Esophagus squamous epithelium (tissue), 5 donors: Measurements from ENCODE around the gene ABCC1. TPM values are rescaled to one million over a fixed set of nuclear protein-coding genes. Genes with fewer than 3 reads are reported as not detected.

Experiments used
- DNase-seq: peaks from one replicate; lab custom pipeline; 2025; lab: John Stamatoyannopoulos, UW
- H3K27ac ChIP-seq, 4 donors: fragments of 200-600 bp; sonication (generic); one replicate each; pipeline ENCODE4 v1.5.1; 2016 to 2019; ENCODE audit warnings: mild to moderate bottlenecking in 1 of 4
- H3K27me3 ChIP-seq, 4 donors: fragments of 200-600 bp; sonication (generic); 1 replicate in 3 of 4; 2 replicates in 1 of 4; pipeline versions ENCODE4 v1.5.1 to v1.6.0; 2017 to 2021; ENCODE audit warnings: antibody characterized with exemption in 1 of 4
- H3K36me3 ChIP-seq, 3 donors: fragments of 200-600 bp; sonication (generic); one replicate each; pipeline ENCODE4 v1.5.1; 2016 to 2019
- H3K4me1 ChIP-seq, 3 donors: fragments of 200-600 bp; sonication (generic); one replicate each; pipeline ENCODE4 v1.5.1; 2017 to 2019
- H3K4me3 ChIP-seq, 4 donors: fragments of 200-600 bp; sonication (generic); 1 replicate in 3 of 4; 2 replicates in 1 of 4; pipeline ENCODE4 v1.5.1; 2016 to 2019; ENCODE audit warnings: mild to moderate bottlenecking in 2 of 4, moderate library complexity in 1 of 4
- H3K9me3 ChIP-seq, 3 donors: fragments of 200-600 bp; sonication (generic); one replicate each; pipeline ENCODE4 v1.5.1; 2016 to 2019
- POLR2A ChIP-seq, 4 donors: fragments of 450-650 bp; IDR thresholded peaks; one replicate each; pipeline ENCODE4 v1.6.1; 2017; ENCODE audit warnings: antibody characterized with exemption in 4 of 4, mild to moderate bottlenecking in 4 of 4, moderate library complexity in 3 of 4
- WGBS, 2 donors: methylation state at CpG; one replicate each; pipeline ENCODE4 v1.1.5; 2018; 5-methylcytosine and 5-hydroxymethylcytosine counted together
- intact Hi-C: fragments of 100-400 bp; cut with DNase I; formaldehyde crosslinking; loops from one replicate; pipeline ENCODE4 v1.15.0; 2022
- total RNA-seq, 4 donors: library from RNA; depleted of rRNA; stranded (reverse); fragments of >200 nt; gene quantifications; one replicate each; pipeline ENCODE4 v1.1.0, GENCODE V29; 2016
- TF ChIP-seq, protein P1 (sequence below), 6 experiments: fragments of 450-650 bp in 4 of 6; fragments of 200-600 bp in 2 of 6; sonication (generic) in 2 of 6; IDR thresholded peaks; one replicate each; pipeline ENCODE4 v1.5.1; 2016 to 2019; ENCODE audit warnings: antibody characterized with exemption in 6 of 6, mild to moderate bottlenecking in 4 of 6, moderate library complexity in 4 of 6
- donor health status: DM: yes; HTN: yes; CAD: no.

ABCC1 gene
- total RNA-seq, 4 donors from 2014 or later, result 22.9 to 56.7 (median 46.9) TPM

DNA sequence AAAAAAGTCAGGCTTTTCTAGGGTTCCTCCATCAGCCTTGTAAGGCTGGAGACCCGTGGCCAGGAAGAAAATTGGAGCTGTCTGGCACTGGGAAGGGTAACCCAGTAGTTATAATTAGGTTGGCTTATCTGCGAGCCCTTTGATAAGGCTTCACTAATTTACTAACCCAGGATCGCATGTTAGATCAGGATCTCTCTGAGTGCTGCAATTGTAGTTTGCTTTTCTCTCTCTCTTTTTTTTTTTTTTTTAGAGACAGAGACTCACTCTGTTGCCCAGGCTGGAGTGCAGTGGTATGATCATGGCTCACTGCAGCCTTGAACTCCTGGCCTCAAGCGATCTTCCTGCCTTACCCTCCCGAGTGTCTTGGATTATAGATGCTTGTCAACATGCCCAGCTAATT, 17.0 kb downstream of the ABCC1 start:
- peaks cover 18 to 73% (median 44%) of the 10 kb centered on the region in 3 donors for H3K4me1 ChIP-seq
- WGBS, 2 donors, result 60 to 67% methylated on average over 5 of the region's 5 CpGs
- peaks cover 0 to 15% (median 0%) of the 10 kb centered on the region in 3 donors for H3K36me3 ChIP-seq
- H3K4me3 ChIP-seq, result no peak overlapping the region
- DNase-seq, result no peak
- intact Hi-C loops, result no loop called here
- no peaks in the 10 kb centered on the region for H3K9me3 ChIP-seq
- H3K27ac ChIP-seq, result peak overlapping the region in 3 of 4 donors; percentile 19 to 35 (median 20)
- TF ChIP-seq, protein P1, sequence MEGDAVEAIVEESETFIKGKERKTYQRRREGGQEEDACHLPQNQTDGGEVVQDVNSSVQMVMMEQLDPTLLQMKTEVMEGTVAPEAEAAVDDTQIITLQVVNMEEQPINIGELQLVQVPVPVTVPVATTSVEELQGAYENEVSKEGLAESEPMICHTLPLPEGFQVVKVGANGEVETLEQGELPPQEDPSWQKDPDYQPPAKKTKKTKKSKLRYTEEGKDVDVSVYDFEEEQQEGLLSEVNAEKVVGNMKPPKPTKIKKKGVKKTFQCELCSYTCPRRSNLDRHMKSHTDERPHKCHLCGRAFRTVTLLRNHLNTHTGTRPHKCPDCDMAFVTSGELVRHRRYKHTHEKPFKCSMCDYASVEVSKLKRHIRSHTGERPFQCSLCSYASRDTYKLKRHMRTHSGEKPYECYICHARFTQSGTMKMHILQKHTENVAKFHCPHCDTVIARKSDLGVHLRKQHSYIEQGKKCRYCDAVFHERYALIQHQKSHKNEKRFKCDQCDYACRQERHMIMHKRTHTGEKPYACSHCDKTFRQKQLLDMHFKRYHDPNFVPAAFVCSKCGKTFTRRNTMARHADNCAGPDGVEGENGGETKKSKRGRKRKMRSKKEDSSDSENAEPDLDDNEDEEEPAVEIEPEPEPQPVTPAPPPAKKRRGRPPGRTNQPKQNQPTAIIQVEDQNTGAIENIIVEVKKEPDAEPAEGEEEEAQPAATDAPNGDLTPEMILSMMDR (IDR thresholded peaks at IDR 0.05), result no peak
- no peak for TF ChIP-seq POLR2A (IDR thresholded peaks at IDR 0.05)
- no peaks in the 10 kb centered on the region for H3K27me3 ChIP-seq

DNA sequence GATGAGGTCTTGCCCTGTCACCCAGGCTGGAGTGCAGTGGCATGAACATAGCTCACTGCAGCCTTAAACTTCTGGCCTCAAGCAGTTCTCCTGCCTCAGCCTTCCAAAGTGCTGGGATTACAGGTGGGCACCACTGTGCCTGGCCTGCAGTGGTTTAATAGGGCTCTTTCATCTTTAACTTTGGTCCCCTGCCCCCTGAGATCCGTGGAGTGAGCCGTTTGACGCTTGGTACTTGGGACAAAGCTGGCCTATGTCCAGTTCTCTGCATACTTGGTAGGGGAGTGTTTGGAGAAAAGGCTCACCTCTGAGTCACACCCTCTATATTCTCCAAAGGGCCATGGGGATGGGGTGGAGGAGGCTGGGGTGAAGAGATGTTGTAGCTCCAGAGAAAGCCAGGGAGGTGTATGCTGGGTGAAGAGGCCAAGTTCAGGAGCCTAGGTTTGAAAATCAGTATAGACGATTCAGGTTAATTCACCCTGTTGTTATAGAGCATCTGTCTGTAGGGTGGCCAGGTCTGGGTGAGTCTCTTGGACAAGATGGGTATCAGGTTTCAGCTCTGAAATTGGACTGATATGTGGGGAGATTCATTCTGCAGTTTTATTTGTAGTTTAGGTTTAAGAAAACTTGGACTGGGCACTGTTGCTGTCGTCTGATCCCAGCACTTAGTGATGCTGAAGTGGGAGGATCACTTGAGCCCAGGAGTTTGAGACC, 17.6 kb downstream of the ABCC1 start:
- Histone ChIP-seq H3K36me3 (peaks cover 0 to 20% (median 0%) of the 10 kb centered on the region in 3 donors), H3K27me3 (no peaks in the 10 kb centered on the region), H3K9me3 (peaks cover 0 to 1% (median 0%) of the 10 kb centered on the region in 3 donors), H3K27ac (peak overlapping the region; percentile 19 to 43 (median 28)), H3K4me1 (peaks cover 18 to 67% (median 40%) of the 10 kb centered on the region in 3 donors), H3K4me3 (no peak overlapping the region)
- WGBS, 2 donors, result 14 to 58% methylated on average over 2 to 5 of the region's 5 CpGs
- no peak for TF ChIP-seq POLR2A (IDR thresholded peaks at IDR 0.05)
- TF ChIP-seq, protein P1 (IDR thresholded peaks at IDR 0.05), result no peak
- intact Hi-C loops, result no loop called here
- DNase-seq, result no peak

DNA sequence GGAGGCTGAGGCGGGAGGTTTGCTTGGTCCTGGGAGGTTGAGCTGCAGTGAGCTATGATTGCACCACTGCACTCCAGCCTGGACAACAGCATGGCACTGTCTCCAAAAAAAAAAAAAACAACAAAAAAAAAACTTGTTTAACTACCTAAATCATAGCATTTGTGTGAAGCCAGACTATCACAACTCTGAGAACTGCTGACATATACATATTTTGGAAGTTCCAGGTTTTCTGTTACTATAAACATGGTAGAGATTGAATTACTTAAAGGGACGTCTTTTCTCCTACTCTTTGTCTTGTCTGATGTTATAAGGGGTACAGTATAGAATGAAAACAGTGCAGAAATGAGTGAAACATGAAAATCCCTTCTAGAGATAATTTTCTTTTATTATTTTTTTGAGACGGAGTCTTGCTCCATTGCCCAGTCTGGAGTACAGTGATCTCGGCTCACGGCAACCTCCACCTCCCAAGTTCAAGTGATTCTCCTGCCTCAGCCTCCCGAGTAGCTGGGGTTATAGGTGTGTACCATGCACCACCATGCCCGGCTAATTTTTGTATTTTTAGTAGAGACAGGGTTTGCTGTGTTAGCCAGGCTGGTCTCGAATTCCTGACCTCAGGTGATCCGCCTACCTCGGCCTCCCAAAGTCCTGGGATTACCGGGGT, 18.4 kb downstream of the ABCC1 start:
- H3K9me3 ChIP-seq, result peaks cover 0 to 7% (median 4%) of the 10 kb centered on the region in 3 donors
- 87 to 90% methylated on average over 11 of the region's 11 CpGs for WGBS, 2 donors
- no peaks in the 10 kb centered on the region for H3K27me3 ChIP-seq
- H3K36me3 ChIP-seq, result peaks cover 0 to 24% (median 0%) of the 10 kb centered on the region in 3 donors
- no peak for DNase-seq
- H3K4me3 ChIP-seq, result no peak overlapping the region
- H3K27ac ChIP-seq, result peak overlapping the region in 1 of 4 donors; percentile 35
- intact Hi-C loops, result no loop called here
- peaks cover 18 to 60% (median 38%) of the 10 kb centered on the region in 3 donors for H3K4me1 ChIP-seq
- TF ChIP-seq, protein P1 (IDR thresholded peaks at IDR 0.05), result no peak
- TF ChIP-seq POLR2A (IDR thresholded peaks at IDR 0.05), result no peak

DNA sequence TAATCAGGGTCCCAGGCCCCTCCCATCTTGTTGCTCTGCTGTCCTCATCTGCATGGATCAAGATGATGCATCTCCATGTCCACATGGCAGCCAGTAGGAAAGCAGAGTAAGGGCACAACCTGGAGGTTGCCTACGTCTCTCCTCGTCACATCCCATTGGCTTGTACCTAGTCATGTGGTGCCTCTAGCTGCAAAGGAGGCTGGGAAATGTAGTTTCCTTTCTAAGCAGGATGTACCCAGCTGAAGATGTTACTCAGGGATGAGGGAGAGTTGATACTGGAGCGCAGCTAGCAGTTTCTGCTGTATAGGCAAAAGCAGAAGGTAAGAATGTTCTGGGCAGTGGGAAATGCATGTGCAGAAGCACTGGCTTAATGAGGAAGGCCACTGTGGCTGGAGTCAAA, 20.8 kb downstream of the ABCC1 start:
- no peak for DNase-seq
- TF ChIP-seq, protein P1 (IDR thresholded peaks at IDR 0.05), result no peak
- 95 to 100% methylated on average over 1 to 3 of the region's 3 CpGs for WGBS, 2 donors
- Histone ChIP-seq H3K36me3 (peaks cover 0 to 24% (median 0%) of the 10 kb centered on the region in 3 donors), H3K27ac (no peak overlapping the region), H3K4me1 (peaks cover 6 to 55% (median 41%) of the 10 kb centered on the region in 3 donors), H3K27me3 (no peaks in the 10 kb centered on the region), H3K9me3 (peaks cover 0 to 7% (median 4%) of the 10 kb centered on the region in 3 donors), H3K4me3 (no peak overlapping the region)
- intact Hi-C loops, result no loop called here
